HepG2 (cell line): ENCODE results near the gene BPIFB4. TPM values are rescaled to one million over a fixed set of nuclear protein-coding genes. Genes with fewer than 3 reads are reported as not detected.
"Not testable (repeated sequence)": the region's sequence is repeated elsewhere in the genome, so short reads cannot be mapped to it uniquely, and the experiment has no call there.

Experiments
- ARHGAP35 ChIP-seq: sonication (generic); formaldehyde crosslinking; IDR thresholded peaks from 2 replicates; pipeline ENCODE4 v1.9.0; 2022; ENCODE audit warnings: mild to moderate bottlenecking, inconsistent platforms, moderate library complexity, missing genetic modification reagents, borderline replicate concordance
- ELF3 ChIP-seq: IDR thresholded peaks from 2 replicates; pipeline ENCODE4 v1.6.1; 2016; ENCODE audit warnings: missing genetic modification reagents, missing compliant biosample characterization
- GATAD2A ChIP-seq: IDR thresholded peaks from 2 replicates; pipeline ENCODE4 v1.6.1; 2016
- KLF6 ChIP-seq: IDR thresholded peaks from 2 replicates; pipeline ENCODE4 v1.8.0; 2016; ENCODE audit warnings: missing biosample characterization, missing genetic modification reagents
- LCORL ChIP-seq, 2 experiments: fragments of 450-650 bp in 1 of 2; sonication (generic) in 1 of 2; formaldehyde crosslinking in 1 of 2; IDR thresholded peaks; 2 replicates each; pipeline versions ENCODE4 v1.5.0 to v1.6.1; 2017 to 2020; ENCODE audit warnings: antibody characterized with exemption in 1 of 2, missing genetic modification reagents in 1 of 2
- MAZ ChIP-seq, 2 experiments: sonication (generic) in 1 of 2; formaldehyde crosslinking in 1 of 2; IDR thresholded peaks; 2 replicates each; pipeline versions ENCODE4 v1.5.0 to v1.6.1; 2012 to 2020; ENCODE audit warnings: low read depth in 2 of 2, mild to moderate bottlenecking in 2 of 2, borderline replicate concordance in 1 of 2, improper control_type of control experiment in 1 of 2, low read length in 1 of 2, missing genetic modification reagents in 1 of 2, moderate library complexity in 1 of 2
- RFX3 ChIP-seq: IDR thresholded peaks from 2 replicates; pipeline ENCODE4 v1.6.1; 2016; ENCODE audit warnings: missing biosample characterization, missing genetic modification reagents
- SIX4 ChIP-seq: sonication (generic); formaldehyde crosslinking; IDR thresholded peaks from 2 replicates; pipeline ENCODE4 v1.4.0; 2020; ENCODE audit warnings: missing genetic modification reagents
- SP1 ChIP-seq, 2 experiments: fragments of 450-650 bp in 1 of 2; sonication (generic) in 1 of 2; formaldehyde crosslinking in 1 of 2; IDR thresholded peaks; 2 replicates each; pipeline versions ENCODE4 v1.4.0 to v1.6.1; 2016 to 2020; ENCODE audit warnings: missing genetic modification reagents in 1 of 2
- SSRP1 ChIP-seq: IDR thresholded peaks from 2 replicates; pipeline ENCODE4 v1.6.1; 2016; ENCODE audit warnings: control low read depth
- ZKSCAN8 ChIP-seq: IDR thresholded peaks from 2 replicates; pipeline ENCODE4 v1.6.1; 2016; ENCODE audit warnings: borderline replicate concordance, missing genetic modification reagents, missing compliant biosample characterization
- ZMYM4 ChIP-seq: sonication (generic); formaldehyde crosslinking; IDR thresholded peaks from 2 replicates; pipeline ENCODE4 v1.8.1; 2023; ENCODE audit warnings: mild to moderate bottlenecking, missing genetic modification reagents
- polyA plus RNA-seq, 8 experiments: library from polyadenylated mRNA; depleted of rRNA in 3 of 8; stranded (reverse) in 7 of 8; unstranded in 1 of 8; fragments of >200 nt; fragmentation: Illumina TruSeq in 4 of 8; extraction: Trizol in 4 of 8; gene quantifications; 2 replicates each; pipeline versions ENCODE4 v1.2.1 to v1.2.3, GENCODE V29; 2011 to 2016; ENCODE audit warnings: low read depth in 4 of 8, missing spikeins in 1 of 8, mixed read lengths in 1 of 8; ENCODE audit not compliant: insufficient read depth in 1 of 8
- total RNA-seq, 5 experiments: library from RNA; depleted of rRNA; stranded (reverse); fragments of >200 nt; fragmentation: Illumina TruSeq; extraction: Trizol; gene quantifications; 2 replicates each; pipeline ENCODE4 v1.2.3, GENCODE V29; 2016; ENCODE audit warnings: low read depth in 1 of 5
- TF ChIP-seq, protein P1 (sequence below): sonication (generic); formaldehyde crosslinking; IDR thresholded peaks from 2 replicates; pipeline ENCODE4 v1.4.0; 2020; ENCODE audit warnings: low read depth, missing genetic modification reagents
- TF ChIP-seq, protein P2 (sequence below): IDR thresholded peaks from 2 replicates; pipeline ENCODE4 v1.6.1; 2016; ENCODE audit warnings: low read depth
- TF ChIP-seq, protein P3 (sequence below): sonication (generic); formaldehyde crosslinking; conservative IDR thresholded peaks from 2 replicates; pipeline ENCODE4 v1.4.0; 2020; ENCODE audit warnings: mild to moderate bottlenecking, missing genetic modification reagents, moderate library complexity
- TF ChIP-seq, protein P4 (sequence below), 2 experiments: sonication (generic) in 1 of 2; formaldehyde crosslinking in 1 of 2; IDR thresholded peaks; 2 replicates each; pipeline versions ENCODE4 v1.5.1 to v1.6.1; 2011 to 2020; ENCODE audit warnings: borderline replicate concordance in 1 of 2, low read depth in 1 of 2, low read length in 1 of 2, mild to moderate bottlenecking in 1 of 2, missing genetic modification reagents in 1 of 2, moderate library complexity in 1 of 2

The BPIFB4 gene
- total and polyA plus RNA-seq, 2 of the 13 experiments (the other 11 are each of a cell fraction or from before 2014, with no cell fraction given), result 0.09 TPM; not detected in 1

DNA sequence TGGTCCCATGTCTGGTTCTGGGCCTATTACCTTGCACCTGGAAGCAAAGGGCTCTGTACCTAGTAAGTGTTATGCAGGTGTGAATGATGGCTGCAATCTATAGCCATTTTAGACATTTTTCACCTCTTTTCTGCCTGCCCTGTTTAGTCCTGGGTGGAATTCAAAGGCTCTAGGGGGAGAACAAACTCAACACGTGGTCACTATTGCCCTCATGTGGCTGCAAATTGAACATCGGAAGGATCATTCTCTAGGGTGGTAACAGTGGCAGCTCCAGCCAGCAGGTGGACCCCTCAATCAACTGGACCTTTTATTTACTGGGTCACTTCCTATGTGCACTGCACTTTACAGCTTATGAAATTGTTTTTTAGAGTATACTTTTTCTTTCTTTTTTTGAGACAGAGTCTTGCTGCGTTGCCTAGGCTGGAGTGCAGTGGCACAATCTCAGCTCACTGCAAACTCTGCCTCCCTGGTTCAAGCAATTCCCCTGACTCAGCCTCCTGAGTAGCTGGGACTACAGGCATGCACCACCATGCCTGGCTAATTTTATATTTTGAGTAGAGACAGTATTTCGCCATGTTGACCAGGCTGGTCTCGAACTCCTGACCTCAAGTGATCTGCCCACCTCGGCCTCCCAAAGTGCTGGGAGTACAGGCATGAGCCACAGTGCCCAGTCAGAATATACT lies 16.6 kb downstream of the BPIFB4 start (continued):
- TF ChIP-seq, protein P1, sequence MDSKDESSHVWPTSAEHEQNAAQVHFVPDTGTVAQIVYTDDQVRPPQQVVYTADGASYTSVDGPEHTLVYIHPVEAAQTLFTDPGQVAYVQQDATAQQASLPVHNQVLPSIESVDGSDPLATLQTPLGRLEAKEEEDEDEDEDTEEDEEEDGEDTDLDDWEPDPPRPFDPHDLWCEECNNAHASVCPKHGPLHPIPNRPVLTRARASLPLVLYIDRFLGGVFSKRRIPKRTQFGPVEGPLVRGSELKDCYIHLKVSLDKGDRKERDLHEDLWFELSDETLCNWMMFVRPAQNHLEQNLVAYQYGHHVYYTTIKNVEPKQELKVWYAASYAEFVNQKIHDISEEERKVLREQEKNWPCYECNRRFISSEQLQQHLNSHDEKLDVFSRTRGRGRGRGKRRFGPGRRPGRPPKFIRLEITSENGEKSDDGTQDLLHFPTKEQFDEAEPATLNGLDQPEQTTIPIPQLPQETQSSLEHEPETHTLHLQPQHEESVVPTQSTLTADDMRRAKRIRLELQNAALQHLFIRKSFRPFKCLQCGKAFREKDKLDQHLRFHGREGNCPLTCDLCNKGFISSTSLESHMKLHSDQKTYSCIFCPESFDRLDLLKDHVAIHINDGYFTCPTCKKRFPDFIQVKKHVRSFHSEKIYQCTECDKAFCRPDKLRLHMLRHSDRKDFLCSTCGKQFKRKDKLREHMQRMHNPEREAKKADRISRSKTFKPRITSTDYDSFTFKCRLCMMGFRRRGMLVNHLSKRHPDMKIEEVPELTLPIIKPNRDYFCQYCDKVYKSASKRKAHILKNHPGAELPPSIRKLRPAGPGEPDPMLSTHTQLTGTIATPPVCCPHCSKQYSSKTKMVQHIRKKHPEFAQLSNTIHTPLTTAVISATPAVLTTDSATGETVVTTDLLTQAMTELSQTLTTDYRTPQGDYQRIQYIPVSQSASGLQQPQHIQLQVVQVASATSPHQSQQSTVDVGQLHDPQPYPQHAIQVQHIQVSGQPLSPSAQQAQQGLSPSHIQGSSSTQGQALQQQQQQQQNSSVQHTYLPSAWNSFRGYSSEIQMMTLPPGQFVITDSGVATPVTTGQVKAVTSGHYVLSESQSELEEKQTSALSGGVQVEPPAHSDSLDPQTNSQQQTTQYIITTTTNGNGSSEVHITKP (CRISPR knock-in tag), result peak; percentile 73
- TF ChIP-seq KLF6 (peak; percentile 79), MAZ (IDR thresholded peaks at IDR 0.05; ENCODE audit: borderline replicate concordance, low read depth, low read length) (peak; percentile 16; the same call in 1 of the 2 replicates), MAZ (CRISPR knock-in tag; IDR thresholded peaks at IDR 0.05; ENCODE audit: low read depth) (peak; percentile 45; the same call in 1 of the 2 replicates), ZMYM4 (CRISPR knock-in tag) (peak; percentile 60), ZKSCAN8 (peak; percentile 78; the same call in 1 of the 2 replicates), ELF3 (CRISPR knock-in tag) (peak; percentile 82), GATAD2A (CRISPR knock-in tag) (peak; percentile 69), SIX4 (CRISPR knock-in tag) (peak; percentile 65; the same call in 1 of the 2 replicates), ARHGAP35 (0 out of 2 replicates have a peak, but pooled peaks have one; percentile 52), SSRP1 (CRISPR knock-in tag) (peak; percentile 83; the same call in 1 of the 2 replicates), RFX3 (CRISPR knock-in tag) (0 out of 2 replicates have a peak, but pooled peaks have one; percentile 40), SP1 (CRISPR knock-in tag; IDR thresholded peaks at IDR 0.05) (peak; percentile 52; the same call in 1 of the 2 replicates), LCORL (CRISPR knock-in tag; IDR thresholded peaks at IDR 0.05) (peak; percentile 73)
- TF ChIP-seq, protein P2, sequence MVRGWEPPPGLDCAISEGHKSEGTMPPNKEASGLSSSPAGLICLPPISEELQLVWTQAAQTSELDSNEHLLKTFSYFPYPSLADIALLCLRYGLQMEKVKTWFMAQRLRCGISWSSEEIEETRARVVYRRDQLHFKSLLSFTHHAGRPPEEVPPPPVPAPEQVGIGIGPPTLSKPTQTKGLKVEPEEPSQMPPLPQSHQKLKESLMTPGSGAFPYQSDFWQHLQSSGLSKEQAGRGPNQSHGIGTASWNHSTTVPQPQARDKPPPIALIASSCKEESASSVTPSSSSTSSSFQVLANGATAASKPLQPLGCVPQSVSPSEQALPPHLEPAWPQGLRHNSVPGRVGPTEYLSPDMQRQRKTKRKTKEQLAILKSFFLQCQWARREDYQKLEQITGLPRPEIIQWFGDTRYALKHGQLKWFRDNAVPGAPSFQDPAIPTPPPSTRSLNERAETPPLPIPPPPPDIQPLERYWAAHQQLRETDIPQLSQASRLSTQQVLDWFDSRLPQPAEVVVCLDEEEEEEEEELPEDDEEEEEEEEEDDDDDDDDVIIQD, result peak; percentile 71; the same call in 1 of the 2 replicates
- TF ChIP-seq, protein P3, sequence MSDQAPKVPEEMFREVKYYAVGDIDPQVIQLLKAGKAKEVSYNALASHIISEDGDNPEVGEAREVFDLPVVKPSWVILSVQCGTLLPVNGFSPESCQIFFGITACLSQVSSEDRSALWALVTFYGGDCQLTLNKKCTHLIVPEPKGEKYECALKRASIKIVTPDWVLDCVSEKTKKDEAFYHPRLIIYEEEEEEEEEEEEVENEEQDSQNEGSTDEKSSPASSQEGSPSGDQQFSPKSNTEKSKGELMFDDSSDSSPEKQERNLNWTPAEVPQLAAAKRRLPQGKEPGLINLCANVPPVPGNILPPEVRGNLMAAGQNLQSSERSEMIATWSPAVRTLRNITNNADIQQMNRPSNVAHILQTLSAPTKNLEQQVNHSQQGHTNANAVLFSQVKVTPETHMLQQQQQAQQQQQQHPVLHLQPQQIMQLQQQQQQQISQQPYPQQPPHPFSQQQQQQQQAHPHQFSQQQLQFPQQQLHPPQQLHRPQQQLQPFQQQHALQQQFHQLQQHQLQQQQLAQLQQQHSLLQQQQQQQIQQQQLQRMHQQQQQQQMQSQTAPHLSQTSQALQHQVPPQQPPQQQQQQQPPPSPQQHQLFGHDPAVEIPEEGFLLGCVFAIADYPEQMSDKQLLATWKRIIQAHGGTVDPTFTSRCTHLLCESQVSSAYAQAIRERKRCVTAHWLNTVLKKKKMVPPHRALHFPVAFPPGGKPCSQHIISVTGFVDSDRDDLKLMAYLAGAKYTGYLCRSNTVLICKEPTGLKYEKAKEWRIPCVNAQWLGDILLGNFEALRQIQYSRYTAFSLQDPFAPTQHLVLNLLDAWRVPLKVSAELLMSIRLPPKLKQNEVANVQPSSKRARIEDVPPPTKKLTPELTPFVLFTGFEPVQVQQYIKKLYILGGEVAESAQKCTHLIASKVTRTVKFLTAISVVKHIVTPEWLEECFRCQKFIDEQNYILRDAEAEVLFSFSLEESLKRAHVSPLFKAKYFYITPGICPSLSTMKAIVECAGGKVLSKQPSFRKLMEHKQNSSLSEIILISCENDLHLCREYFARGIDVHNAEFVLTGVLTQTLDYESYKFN (CRISPR knock-in tag), result 0 out of 2 replicates have a peak, but pooled peaks have one; percentile 24
- TF ChIP-seq, protein P4, sequence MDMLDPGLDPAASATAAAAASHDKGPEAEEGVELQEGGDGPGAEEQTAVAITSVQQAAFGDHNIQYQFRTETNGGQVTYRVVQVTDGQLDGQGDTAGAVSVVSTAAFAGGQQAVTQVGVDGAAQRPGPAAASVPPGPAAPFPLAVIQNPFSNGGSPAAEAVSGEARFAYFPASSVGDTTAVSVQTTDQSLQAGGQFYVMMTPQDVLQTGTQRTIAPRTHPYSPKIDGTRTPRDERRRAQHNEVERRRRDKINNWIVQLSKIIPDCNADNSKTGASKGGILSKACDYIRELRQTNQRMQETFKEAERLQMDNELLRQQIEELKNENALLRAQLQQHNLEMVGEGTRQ (IDR thresholded peaks at IDR 0.05; ENCODE audit: low read depth, low read length), result peak; percentile 69
- TF ChIP-seq, protein P4 (CRISPR knock-in tag; IDR thresholded peaks at IDR 0.05; ENCODE audit: borderline replicate concordance), result peak; percentile 32; the same call in 1 of the 2 replicates
- TF ChIP-seq SP1, LCORL (IDR thresholded peaks at IDR 0.05): not testable (repeated sequence)
